ENCODE data around the gene GSK3A. TPM values are rescaled to one million over a fixed set of nuclear protein-coding genes. Genes with fewer than 3 reads are reported as not detected.

GSK3A gene
- total and polyA plus RNA-seq, 2 experiments from 2014 or later, result 17.7 to 40.7 TPM

DNA sequence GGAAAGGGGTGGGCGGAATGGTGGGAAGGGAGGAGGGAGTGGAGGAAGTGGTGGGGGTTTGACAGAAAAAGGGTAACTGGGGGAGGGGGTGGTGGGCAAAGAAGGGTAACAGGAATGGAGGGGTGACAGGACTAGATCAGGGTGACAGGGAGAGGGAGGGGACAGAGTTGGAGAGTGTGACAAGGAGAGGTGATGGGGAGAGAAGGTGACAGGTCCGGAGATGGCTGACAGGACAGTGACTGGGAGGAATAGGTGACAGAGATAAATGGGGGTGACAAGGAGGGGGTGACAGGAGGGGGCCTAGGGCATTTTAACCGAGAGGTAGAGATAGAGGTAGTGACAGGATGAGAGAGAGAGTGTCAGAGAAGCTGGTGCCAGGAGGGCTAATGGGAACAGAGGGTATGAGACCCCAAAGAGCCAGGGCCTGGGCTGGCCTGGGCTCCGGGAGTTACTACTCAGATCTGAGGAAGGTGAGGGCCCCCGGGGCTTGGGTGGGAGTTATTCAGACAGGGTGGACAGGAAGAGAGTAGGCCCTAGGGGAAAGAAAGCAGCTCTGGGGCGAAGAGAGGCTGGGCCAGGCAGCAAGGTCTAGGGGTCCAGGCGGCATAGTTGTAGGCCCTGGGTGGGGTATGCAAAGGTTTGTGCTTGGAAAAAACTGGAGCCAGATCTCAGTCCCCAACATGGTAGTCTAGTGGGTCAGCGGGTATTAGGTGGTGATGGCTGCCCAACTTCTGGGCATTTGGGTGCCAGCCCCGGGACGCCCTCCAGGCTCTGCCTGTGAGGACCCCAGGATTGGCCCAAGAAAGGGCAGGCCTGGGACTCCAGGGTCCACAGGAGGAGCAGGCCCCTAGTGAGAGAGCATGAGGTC is 27.3 kb upstream of the GSK3A start (continued):
- TF ChIP-seq, protein P1, sequence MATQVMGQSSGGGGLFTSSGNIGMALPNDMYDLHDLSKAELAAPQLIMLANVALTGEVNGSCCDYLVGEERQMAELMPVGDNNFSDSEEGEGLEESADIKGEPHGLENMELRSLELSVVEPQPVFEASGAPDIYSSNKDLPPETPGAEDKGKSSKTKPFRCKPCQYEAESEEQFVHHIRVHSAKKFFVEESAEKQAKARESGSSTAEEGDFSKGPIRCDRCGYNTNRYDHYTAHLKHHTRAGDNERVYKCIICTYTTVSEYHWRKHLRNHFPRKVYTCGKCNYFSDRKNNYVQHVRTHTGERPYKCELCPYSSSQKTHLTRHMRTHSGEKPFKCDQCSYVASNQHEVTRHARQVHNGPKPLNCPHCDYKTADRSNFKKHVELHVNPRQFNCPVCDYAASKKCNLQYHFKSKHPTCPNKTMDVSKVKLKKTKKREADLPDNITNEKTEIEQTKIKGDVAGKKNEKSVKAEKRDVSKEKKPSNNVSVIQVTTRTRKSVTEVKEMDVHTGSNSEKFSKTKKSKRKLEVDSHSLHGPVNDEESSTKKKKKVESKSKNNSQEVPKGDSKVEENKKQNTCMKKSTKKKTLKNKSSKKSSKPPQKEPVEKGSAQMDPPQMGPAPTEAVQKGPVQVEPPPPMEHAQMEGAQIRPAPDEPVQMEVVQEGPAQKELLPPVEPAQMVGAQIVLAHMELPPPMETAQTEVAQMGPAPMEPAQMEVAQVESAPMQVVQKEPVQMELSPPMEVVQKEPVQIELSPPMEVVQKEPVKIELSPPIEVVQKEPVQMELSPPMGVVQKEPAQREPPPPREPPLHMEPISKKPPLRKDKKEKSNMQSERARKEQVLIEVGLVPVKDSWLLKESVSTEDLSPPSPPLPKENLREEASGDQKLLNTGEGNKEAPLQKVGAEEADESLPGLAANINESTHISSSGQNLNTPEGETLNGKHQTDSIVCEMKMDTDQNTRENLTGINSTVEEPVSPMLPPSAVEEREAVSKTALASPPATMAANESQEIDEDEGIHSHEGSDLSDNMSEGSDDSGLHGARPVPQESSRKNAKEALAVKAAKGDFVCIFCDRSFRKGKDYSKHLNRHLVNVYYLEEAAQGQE (IDR thresholded peaks at IDR 0.05; ENCODE audit: unreplicated experiment), result no peak
- TF ChIP-seq, protein P2, sequence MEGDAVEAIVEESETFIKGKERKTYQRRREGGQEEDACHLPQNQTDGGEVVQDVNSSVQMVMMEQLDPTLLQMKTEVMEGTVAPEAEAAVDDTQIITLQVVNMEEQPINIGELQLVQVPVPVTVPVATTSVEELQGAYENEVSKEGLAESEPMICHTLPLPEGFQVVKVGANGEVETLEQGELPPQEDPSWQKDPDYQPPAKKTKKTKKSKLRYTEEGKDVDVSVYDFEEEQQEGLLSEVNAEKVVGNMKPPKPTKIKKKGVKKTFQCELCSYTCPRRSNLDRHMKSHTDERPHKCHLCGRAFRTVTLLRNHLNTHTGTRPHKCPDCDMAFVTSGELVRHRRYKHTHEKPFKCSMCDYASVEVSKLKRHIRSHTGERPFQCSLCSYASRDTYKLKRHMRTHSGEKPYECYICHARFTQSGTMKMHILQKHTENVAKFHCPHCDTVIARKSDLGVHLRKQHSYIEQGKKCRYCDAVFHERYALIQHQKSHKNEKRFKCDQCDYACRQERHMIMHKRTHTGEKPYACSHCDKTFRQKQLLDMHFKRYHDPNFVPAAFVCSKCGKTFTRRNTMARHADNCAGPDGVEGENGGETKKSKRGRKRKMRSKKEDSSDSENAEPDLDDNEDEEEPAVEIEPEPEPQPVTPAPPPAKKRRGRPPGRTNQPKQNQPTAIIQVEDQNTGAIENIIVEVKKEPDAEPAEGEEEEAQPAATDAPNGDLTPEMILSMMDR (conservative IDR thresholded peaks at IDR 0.05; ENCODE audit: low read depth in 2 of 2), result no peak
- TF ChIP-seq EZH2 (IDR thresholded peaks at IDR 0.05; ENCODE audit: low read depth, unreplicated experiment) (no peak), STAT1 (IDR thresholded peaks at IDR 0.05; ENCODE audit: unreplicated experiment) (no peak), NANOG (IDR thresholded peaks at IDR 0.05; ENCODE audit: borderline replicate concordance) (no peak), POLR2AphosphoS5 (IDR thresholded peaks at IDR 0.05; ENCODE audit: low read depth) (no peak), CREB1 (CRISPR knock-in tag; IDR thresholded peaks at IDR 0.05; ENCODE audit: low read depth) (no peak), JUNB (IDR thresholded peaks at IDR 0.05; ENCODE audit: unreplicated experiment) (no peak), ZNF331 (CRISPR knock-in tag; IDR thresholded peaks at IDR 0.05; ENCODE audit: low read depth) (no peak), EZH2phosphoT487 (IDR thresholded peaks at IDR 0.05; ENCODE audit: unreplicated experiment) (no peak)

DNA sequence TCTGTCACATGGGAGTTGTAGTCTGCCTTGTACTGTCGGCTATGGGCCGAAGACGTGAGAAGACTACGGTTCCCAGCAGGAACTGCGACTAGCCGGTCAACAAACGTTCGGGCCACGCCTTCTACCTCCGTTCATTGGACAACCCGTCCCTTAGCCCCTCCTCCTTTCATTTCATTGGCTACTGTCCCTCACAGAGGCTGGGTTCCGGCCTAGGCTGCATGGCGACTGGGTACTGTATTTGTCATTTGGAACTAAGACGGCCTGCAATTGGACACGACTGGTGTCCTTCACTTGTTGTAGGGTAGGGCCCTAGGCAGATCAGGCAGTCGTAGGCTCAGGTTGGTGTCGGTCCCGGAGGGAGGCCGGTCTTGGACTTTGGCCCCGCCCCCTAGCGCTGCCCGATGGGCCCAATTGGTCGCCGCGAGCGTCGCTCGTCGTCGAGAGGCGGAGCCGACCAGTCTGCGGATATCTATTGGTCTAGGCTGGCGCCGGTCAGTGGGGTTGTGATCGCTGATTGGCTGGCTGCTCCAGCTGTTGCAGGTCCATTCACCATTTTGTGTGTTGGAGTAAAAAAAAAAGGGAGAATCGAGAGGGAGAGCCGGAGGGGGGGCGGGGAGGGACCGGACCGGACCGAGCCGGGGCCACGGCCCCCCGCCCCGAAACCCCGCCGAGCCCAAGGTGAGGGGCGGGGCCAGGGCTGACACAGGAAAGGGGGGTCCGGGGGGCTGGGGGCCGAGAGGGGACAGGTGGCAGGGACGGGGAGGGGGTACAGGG is 26.5 kb upstream of the GSK3A start, which contains the start of gene CIC:
Gene CIC (plus strand): TSS at position 549 of the 774 bp plus-strand sequence. CDS start 2,532 bp downstream, outside the sequence.
- Histone ChIP-seq H3K36me3 (ENCODE audit: insufficient read depth) (no peaks in the 10 kb centered on the region), H3K79me2 (replicated peaks; ENCODE audit: insufficient read depth) (0 out of 2 replicates have a peak, but pooled peaks cover 6% of the 10 kb centered on the region), H3K4me3 (peak within 1 kb of the TSS; percentile 60), H3K27ac (ENCODE audit: low read depth) (peak within 1 kb of the TSS; percentile 93), H3F3A (replicated peaks; ENCODE audit: low read depth) (peaks cover 4% of the 10 kb centered on the region; the same call in 1 of the 2 replicates), H3K4me1 (ENCODE audit: insufficient read depth) (peaks cover 9% of the 10 kb centered on the region; the same call in 1 of the 2 replicates), H3K27me3 (ENCODE audit: insufficient read depth) (peaks cover 8% of the 10 kb centered on the region; the same call in 1 of the 2 replicates), H4K20me1 (replicated peaks; ENCODE audit: insufficient read depth) (no peaks in the 10 kb centered on the region), H3K4me2 (peak within 1 kb of the TSS; percentile 93), H2AFZ (no peak within 1 kb of the TSS; the same call in 1 of the 2 replicates), H3K9me2 (ENCODE audit: insufficient read depth) (no peaks in the 10 kb centered on the region)
- no peak within 1 kb of the TSS; the same call in 2 of the 3 replicates for H3K4me3 Mint-ChIP-seq
- H3K27ac Mint-ChIP-seq, result peak within 1 kb of the TSS; percentile 75
- H3K27me3 Mint-ChIP-seq (ENCODE audit: insufficient read depth, low read depth, poor library complexity), result peaks cover 4% of the 10 kb centered on the region
- no peaks in the 10 kb centered on the region for H3K9me3 Mint-ChIP-seq
- peaks cover 27% of the 10 kb centered on the region for H3K4me1 Mint-ChIP-seq
- peaks cover 6% of the 10 kb centered on the region; the same call in 1 of the 3 replicates for H3K36me3 Mint-ChIP-seq (ENCODE audit: low read depth)
- ATAC-seq (peak; percentile 93), DNase-seq (ENCODE audit: low spot score) (peak; percentile 100)
- TF ChIP-seq CREB1 (CRISPR knock-in tag; IDR thresholded peaks at IDR 0.05; ENCODE audit: low read depth) (peak; percentile 76), NANOG (IDR thresholded peaks at IDR 0.05; ENCODE audit: borderline replicate concordance) (no peak)
- TF ChIP-seq, protein P3, sequence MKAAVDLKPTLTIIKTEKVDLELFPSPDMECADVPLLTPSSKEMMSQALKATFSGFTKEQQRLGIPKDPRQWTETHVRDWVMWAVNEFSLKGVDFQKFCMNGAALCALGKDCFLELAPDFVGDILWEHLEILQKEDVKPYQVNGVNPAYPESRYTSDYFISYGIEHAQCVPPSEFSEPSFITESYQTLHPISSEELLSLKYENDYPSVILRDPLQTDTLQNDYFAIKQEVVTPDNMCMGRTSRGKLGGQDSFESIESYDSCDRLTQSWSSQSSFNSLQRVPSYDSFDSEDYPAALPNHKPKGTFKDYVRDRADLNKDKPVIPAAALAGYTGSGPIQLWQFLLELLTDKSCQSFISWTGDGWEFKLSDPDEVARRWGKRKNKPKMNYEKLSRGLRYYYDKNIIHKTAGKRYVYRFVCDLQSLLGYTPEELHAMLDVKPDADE (IDR thresholded peaks at IDR 0.05), result peak; percentile 91
